CD4-positive, alpha-beta T cell treated with Interferon alpha-2 for 1 hour (primary cell): ENCODE measurements around the gene AUNIP.

Source experiments
- DNase-seq, 2 donors: peaks; one replicate each; pipeline ENCODE4 v3.0.0-alpha.2; 2020 to 2022

The AUNIP gene

GRCh38 chr1:25807480-25808390 is 51.5 kb downstream of the AUNIP start:
- DNase-seq: no peak

- DNase-seq: no peak
These were observed 52.8 kb downstream of the AUNIP start for GRCh38 chr1:25806418-25806817.

GRCh38 chr1:25805863-25806225 is 53.4 kb downstream of the AUNIP start:
- no peak for DNase-seq

- DNase-seq: no peak
These were observed 54.0 kb downstream of the AUNIP start for GRCh38 chr1:25804964-25805862.

- no peak for DNase-seq
These were observed 54.9 kb downstream of the AUNIP start for GRCh38 chr1:25804244-25804963.

GRCh38 chr1:25803368-25803767 is 55.9 kb downstream of the AUNIP start:
- DNase-seq: no peak

GRCh38 chr1:25802915-25803314 is 56.3 kb downstream of the AUNIP start:
- DNase-seq: no peak

GRCh38 chr1:25800703-25801377 is 58.4 kb downstream of the AUNIP start:
- DNase-seq: no peak

- DNase-seq: peak in 1 of 2 donors; percentile 54
These were observed 59.1 kb downstream of the AUNIP start, which contains the start of gene SELENON for GRCh38 chr1:25799935-25800702. Gene SELENON, plus strand, starts transcription at chr1:25800193. Its CDS starts 38 bp downstream, at chr1:25800231.

GRCh38 chr1:25799352-25799934 is 59.8 kb downstream of the AUNIP start:
- no peak for DNase-seq

GRCh38 chr1:25798666-25799351 is 60.4 kb downstream of the AUNIP start:
- no peak for DNase-seq

GRCh38 chr1:25797939-25798338 is 61.3 kb downstream of the AUNIP start:
- peak; percentile 18 to 33 for DNase-seq

GRCh38 chr1:25796811-25797458 is 62.3 kb downstream of the AUNIP start:
- DNase-seq: peak; percentile 72 to 85

- peak; percentile 50 to 66 for DNase-seq
These were observed 63.1 kb downstream of the AUNIP start for GRCh38 chr1:25795946-25796810.

GRCh38 chr1:25795211-25795610 is 64.0 kb downstream of the AUNIP start:
- DNase-seq: no peak

GRCh38 chr1:25794325-25794724 is 64.9 kb downstream of the AUNIP start:
- no peak for DNase-seq

- no peak for DNase-seq
These were observed 65.6 kb downstream of the AUNIP start for GRCh38 chr1:25793585-25794170.

GRCh38 chr1:25792115-25792514 is 67.1 kb downstream of the AUNIP start:
- DNase-seq: no peak

GRCh38 chr1:25790472-25790871 is 68.8 kb downstream of the AUNIP start:
- DNase-seq: no peak
